WI38 (cell line): ENCODE results near the gene TECPR1.

Experiments
- H3K4me3 ChIP-seq: 2 replicates; pipeline ENCODE4 v1.5.1; 2011; ENCODE audit warnings: low read depth, mild to moderate bottlenecking, control low read depth, low read length
- TF ChIP-seq, protein P1 (sequence below): IDR thresholded peaks from 2 replicates; pipeline ENCODE4 v1.5.1; 2012; ENCODE audit warnings: low read depth, mild to moderate bottlenecking, control low read depth, low read length

Gene TECPR1

GRCh38 chr7:98178321-98178720 lies 73.7 kb downstream of the TECPR1 start:
- TF ChIP-seq, protein P1, sequence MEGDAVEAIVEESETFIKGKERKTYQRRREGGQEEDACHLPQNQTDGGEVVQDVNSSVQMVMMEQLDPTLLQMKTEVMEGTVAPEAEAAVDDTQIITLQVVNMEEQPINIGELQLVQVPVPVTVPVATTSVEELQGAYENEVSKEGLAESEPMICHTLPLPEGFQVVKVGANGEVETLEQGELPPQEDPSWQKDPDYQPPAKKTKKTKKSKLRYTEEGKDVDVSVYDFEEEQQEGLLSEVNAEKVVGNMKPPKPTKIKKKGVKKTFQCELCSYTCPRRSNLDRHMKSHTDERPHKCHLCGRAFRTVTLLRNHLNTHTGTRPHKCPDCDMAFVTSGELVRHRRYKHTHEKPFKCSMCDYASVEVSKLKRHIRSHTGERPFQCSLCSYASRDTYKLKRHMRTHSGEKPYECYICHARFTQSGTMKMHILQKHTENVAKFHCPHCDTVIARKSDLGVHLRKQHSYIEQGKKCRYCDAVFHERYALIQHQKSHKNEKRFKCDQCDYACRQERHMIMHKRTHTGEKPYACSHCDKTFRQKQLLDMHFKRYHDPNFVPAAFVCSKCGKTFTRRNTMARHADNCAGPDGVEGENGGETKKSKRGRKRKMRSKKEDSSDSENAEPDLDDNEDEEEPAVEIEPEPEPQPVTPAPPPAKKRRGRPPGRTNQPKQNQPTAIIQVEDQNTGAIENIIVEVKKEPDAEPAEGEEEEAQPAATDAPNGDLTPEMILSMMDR = no peak
- H3K4me3 ChIP-seq = no peak overlapping the region

DNA sequence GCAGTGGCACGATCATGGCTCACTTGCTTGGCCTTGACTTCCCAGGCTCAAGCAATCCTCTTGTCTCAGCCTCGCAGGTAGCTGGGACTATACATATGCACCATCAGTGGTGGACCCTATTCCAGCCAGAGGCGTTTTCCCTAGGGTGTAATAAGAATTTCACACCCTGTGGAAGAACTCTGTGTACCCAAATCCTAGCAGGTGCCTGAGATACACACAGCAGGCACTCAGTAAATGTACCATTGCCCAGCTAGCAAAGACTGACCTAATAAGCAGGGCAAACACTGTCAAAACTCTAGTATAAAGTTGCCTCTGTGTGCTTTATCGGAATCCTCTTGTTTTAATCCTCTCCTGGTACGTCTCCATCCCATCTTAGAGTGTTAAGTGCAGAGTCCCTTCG lies 74.5 kb downstream of the TECPR1 start:
- H3K4me3 ChIP-seq = no peak overlapping the region
- TF ChIP-seq, protein P1 = no peak

DNA sequence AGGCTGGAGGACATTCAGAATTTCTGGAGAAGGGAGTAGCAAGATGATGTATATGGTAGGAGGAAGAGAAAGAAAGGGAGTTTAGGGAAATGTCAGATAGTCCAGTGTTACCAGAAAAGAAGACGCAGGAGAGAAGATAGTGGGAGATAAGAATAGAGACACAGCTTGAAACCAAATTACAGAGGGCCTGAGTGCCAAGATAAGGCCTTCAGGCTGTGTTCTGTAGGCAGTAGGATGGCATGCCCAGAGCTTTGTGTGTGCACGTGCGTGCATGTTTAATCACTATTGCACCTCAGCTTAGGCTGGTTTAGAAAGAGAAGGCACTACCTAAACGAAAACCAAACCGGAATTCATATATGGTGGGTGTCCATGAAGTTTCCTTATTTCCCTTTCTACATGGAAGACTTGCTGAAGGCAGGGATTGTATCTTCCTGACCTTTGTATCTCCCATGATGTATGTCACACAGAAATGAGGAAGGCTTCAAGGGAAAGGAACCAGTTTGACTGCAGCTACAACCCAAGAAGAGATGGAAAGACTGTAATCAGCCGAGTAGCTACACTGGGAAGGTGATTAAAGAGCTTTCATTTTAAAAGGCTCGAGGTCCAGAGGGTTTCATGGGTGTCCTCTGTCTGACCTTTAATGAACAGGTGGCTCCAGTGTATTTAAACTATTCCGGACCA lies 76.6 kb downstream of the TECPR1 start:
- no peak overlapping the region for H3K4me3 ChIP-seq
- TF ChIP-seq, protein P1 = no peak

DNA sequence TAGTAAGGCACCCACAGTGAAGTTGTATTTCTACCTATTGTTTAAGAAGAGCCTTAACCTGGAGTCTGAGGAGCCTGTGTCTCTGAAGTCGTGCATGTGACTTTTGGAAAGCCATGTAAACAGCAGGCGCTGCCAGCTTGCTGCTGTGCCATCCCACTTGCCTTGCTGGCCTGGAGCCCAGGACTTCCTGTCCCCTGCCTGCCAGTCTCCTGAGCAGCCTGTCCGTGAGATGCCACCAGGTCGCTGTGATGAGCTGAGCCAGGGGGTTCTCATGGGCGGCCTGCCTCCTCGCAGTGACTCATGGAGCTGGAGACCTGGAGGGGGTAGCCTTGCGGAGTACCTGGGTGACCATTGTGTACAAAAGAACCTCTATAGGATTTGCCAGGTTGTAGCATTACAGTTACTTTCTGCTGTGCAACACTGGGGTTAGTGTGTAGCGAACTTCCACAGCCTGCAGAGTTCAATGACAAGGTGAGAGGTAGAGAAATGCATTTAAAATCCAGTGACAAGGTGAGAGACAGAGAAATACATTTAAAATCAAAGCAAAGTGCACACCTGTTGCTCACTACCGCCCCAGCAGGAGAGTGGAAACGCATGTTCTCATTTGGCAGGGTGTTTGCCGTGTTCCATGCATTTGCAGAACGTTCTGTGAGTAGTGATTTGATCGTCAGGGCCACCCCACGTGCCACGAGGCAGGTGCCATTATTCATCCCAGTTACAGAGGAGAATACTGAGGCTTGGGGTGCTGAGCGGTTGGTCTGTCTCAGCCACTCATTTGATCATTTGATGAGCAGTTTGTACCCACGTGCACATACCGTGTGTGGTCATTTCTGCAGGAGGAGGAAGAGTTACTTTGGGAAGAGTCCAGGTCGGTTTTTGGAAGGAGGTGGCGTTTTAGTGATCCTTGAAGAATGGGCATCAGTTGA lies 77.4 kb downstream of the TECPR1 start:
- no peak overlapping the region for H3K4me3 ChIP-seq
- TF ChIP-seq, protein P1 = no peak

GRCh38 chr7:98171449-98171848 lies 80.6 kb downstream of the TECPR1 start:
- TF ChIP-seq, protein P1 = no peak
- H3K4me3 ChIP-seq = no peak overlapping the region

DNA sequence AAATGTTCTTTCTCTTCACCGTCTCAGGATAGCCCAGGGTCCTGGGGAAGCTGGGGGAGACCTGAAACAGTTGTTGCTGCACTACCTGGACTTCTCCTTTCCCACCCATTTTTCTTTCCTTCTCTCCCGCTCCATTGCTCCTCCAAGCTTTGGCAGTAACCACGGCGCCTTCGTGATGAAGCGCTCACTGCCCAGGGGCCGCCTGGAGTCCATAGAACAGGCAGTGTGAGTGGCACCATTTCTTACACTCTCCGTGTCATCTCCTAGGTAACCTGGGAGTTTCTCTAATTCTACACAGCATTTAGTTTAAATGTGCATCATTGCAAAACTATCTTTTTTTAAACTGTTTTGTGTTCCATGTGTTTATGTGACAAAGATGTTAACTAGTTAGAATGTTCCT lies 81.1 kb downstream of the TECPR1 start:
- TF ChIP-seq, protein P1 = no peak
- no peak overlapping the region for H3K4me3 ChIP-seq

DNA sequence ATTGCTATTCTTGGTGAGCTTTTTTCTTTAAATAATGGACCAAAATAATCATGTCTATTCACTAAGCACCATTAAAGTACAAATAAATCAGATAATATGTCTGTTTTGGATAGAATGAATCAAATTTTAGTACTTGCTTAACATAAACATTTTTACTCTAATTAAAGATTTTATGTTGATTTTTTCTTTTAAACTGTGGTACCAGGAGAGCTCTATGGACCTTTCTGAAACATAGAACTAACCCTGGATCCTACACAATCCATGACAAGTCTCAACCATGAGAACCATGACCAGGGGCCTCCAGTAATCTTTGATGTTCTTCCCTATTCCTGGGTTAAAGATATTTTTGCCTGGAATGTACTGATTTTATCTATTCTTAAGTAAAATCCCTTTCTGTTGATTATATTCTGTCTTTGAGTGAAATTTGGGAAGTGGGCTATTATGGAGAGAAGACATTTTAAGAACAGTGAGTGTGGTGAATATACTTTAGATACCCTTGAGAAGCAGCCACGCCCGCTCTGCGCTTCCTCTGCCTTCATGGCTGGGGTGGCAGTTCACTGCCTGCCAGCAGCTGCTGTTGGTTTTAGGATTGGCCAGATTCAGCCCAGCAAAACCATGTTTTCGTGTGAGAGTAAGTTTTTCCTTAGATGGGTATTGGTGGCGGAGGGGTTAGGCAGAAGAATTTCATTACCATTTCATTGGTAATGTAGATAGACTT lies 83.0 kb downstream of the TECPR1 start:
- TF ChIP-seq, protein P1 = no peak
- H3K4me3 ChIP-seq = no peak overlapping the region
